NCI-H345 (cell line): ENCODE data around the gene OLIG3.

Experiments
- DNase-seq: peaks from one replicate; lab custom pipeline; 2025; lab: John Stamatoyannopoulos, UW

The OLIG3 gene

GRCh38 chr6:137496368-137496767, 2.2 kb upstream of the OLIG3 start:
- no peak for DNase-seq

GRCh38 chr6:137495703-137496336, 1.6 kb upstream of the OLIG3 start:
- no peak for DNase-seq

- DNase-seq, result no peak
Measured at GRCh38 chr6:137494988-137495702, 951 bp upstream of the OLIG3 start.

GRCh38 chr6:137493218-137494038, 766 bp downstream of the OLIG3 start:
- no peak for DNase-seq

- DNase-seq, result no peak
Measured at GRCh38 chr6:137492289-137493217, 1.6 kb downstream of the OLIG3 start.

- no peak for DNase-seq
Measured at GRCh38 chr6:137491478-137491877, 2.7 kb downstream of the OLIG3 start.

- no peak for DNase-seq
Measured at GRCh38 chr6:137490961-137491360, 3.2 kb downstream of the OLIG3 start.

GRCh38 chr6:137490006-137490905, 3.9 kb downstream of the OLIG3 start:
- no peak for DNase-seq

- DNase-seq, result no peak
Measured at GRCh38 chr6:137489046-137490005, 4.9 kb downstream of the OLIG3 start.

- DNase-seq, result no peak
Measured at GRCh38 chr6:137488150-137489045, 5.8 kb downstream of the OLIG3 start.

GRCh38 chr6:137487869-137488149, 6.4 kb downstream of the OLIG3 start:
- no peak for DNase-seq

GRCh38 chr6:137487181-137487868, 6.9 kb downstream of the OLIG3 start:
- no peak for DNase-seq

- DNase-seq, result no peak
Measured at GRCh38 chr6:137486416-137486815, 7.8 kb downstream of the OLIG3 start.

GRCh38 chr6:137480431-137480830, 13.8 kb downstream of the OLIG3 start:
- DNase-seq, result no peak

- no peak for DNase-seq
Measured at GRCh38 chr6:137475103-137475502, 19.1 kb downstream of the OLIG3 start.

- DNase-seq, result peak; percentile 32
Measured at GRCh38 chr6:137473598-137473997, 20.6 kb downstream of the OLIG3 start.

- DNase-seq, result no peak
Measured at GRCh38 chr6:137472641-137473137, 21.5 kb downstream of the OLIG3 start.

GRCh38 chr6:137471986-137472385, 22.2 kb downstream of the OLIG3 start:
- peak; percentile 42 for DNase-seq
